HG02678 (cell line): ENCODE data around the gene MT1G.
"Not testable (repeated sequence)": the region's sequence is repeated elsewhere in the genome, so short reads cannot be mapped to it uniquely, and the experiment has no call there.

Experiments used
- ATAC-seq: cut with Tn5 transposase; IDR thresholded peaks from one replicate; pipeline ENCODE4 v1.9.1; 2021; ENCODE audit warnings: mild to moderate bottlenecking, moderate library complexity; ENCODE audit not compliant: unreplicated experiment

Gene MT1G

GRCh38 chr16:56637814-56638750 lies 29.8 kb downstream of the MT1G start, which contains the start of gene MT1A:
MT1A (plus strand) TSS chr16:56638666; CDS start chr16:56638739, 73 bp downstream.
- ATAC-seq: no peak

GRCh38 chr16:56636616-56637413 lies 31.1 kb downstream of the MT1G start:
- ATAC-seq: no peak

- no peak for ATAC-seq
These were observed 32.4 kb downstream of the MT1G start for GRCh38 chr16:56635441-56635967.

- no peak for ATAC-seq
These were observed 33.0 kb downstream of the MT1G start for GRCh38 chr16:56634715-56635440.

GRCh38 chr16:56633535-56633934 lies 34.3 kb downstream of the MT1G start:
- no peak for ATAC-seq

- no peak for ATAC-seq
These were observed 35.0 kb downstream of the MT1G start for GRCh38 chr16:56632848-56633365.

GRCh38 chr16:56632156-56632847 lies 35.6 kb downstream of the MT1G start, which contains the start of gene MT1M:
MT1M (plus strand) TSS chr16:56632659; CDS start chr16:56632732, 73 bp downstream.
- no peak for ATAC-seq

- ATAC-seq: no peak
These were observed 36.1 kb downstream of the MT1G start for GRCh38 chr16:56631832-56632155.

- no peak for ATAC-seq
These were observed 36.7 kb downstream of the MT1G start for GRCh38 chr16:56631197-56631596.

GRCh38 chr16:56630134-56630533 lies 37.7 kb downstream of the MT1G start:
- ATAC-seq: peak; percentile 79

- no peak for ATAC-seq
These were observed 38.3 kb downstream of the MT1G start for GRCh38 chr16:56629531-56629930.

GRCh38 chr16:56628486-56629350 lies 39.1 kb downstream of the MT1G start:
- ATAC-seq: no peak

- no peak for ATAC-seq
These were observed 41.2 kb downstream of the MT1G start for GRCh38 chr16:56626685-56627084.

- no peak for ATAC-seq
These were observed 41.8 kb downstream of the MT1G start for GRCh38 chr16:56625943-56626654.

- peak; percentile 55 for ATAC-seq
These were observed 42.5 kb downstream of the MT1G start, which contains the start of gene MT1E for GRCh38 chr16:56625140-56625942. MT1E (plus strand) TSS chr16:56625781; CDS start chr16:56625852, 71 bp downstream.

- ATAC-seq: no peak
These were observed 44.2 kb downstream of the MT1G start for GRCh38 chr16:56623637-56624036.

GRCh38 chr16:56623184-56623583 lies 44.7 kb downstream of the MT1G start:
- not testable (repeated sequence) for ATAC-seq
